ENCODE results near the gene SERPINA3. TPM values are rescaled to one million over a fixed set of nuclear protein-coding genes. Genes with fewer than 3 reads are reported as not detected.

Gene SERPINA3
- total RNA-seq, 2 donors from 2014 or later: 57.2 to 330 TPM

DNA sequence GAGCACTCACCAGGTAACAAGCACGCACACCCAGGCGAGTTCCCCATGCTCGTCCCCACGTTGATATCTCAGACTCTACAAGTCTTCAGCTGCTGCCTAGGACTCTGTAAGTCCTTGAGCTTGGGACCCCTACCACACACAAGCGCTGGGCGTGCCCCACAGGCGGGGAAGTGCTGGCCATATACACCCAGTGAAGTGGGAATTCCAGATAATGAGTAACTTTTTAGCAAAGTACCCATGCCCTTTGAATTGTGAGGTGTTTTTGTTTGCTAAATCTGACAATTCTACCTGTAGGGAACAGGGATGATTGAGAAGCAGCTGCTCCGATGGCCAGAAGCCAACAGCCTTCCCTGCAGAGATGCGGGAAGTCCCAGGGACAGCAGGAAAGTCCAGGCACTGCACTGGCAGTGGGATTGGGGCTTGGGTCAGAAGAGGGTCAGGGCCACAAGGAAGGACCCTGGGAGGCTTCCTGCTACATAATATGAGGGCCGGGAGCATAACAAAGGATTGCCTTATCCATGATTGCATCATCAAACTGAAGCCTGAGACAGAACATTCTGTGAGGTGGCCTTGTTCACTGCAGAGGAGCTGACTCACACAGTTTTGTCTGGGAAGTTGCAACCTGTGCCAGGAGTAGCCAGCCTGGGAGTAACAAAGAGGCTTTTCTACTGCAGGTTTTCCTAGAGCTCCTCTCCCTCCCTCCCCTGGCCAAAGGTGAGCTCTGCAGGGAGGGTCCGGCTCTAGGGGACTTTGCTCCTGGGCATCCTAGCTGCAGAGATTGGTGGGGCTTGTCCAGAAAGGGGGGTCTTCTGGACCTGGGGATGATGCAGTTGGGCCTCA is 13.2 kb upstream of the SERPINA3 start:
- TF ChIP-seq, protein P1, sequence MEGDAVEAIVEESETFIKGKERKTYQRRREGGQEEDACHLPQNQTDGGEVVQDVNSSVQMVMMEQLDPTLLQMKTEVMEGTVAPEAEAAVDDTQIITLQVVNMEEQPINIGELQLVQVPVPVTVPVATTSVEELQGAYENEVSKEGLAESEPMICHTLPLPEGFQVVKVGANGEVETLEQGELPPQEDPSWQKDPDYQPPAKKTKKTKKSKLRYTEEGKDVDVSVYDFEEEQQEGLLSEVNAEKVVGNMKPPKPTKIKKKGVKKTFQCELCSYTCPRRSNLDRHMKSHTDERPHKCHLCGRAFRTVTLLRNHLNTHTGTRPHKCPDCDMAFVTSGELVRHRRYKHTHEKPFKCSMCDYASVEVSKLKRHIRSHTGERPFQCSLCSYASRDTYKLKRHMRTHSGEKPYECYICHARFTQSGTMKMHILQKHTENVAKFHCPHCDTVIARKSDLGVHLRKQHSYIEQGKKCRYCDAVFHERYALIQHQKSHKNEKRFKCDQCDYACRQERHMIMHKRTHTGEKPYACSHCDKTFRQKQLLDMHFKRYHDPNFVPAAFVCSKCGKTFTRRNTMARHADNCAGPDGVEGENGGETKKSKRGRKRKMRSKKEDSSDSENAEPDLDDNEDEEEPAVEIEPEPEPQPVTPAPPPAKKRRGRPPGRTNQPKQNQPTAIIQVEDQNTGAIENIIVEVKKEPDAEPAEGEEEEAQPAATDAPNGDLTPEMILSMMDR (IDR thresholded peaks at IDR 0.05): no peak
- Histone ChIP-seq H3K4me1 (peaks cover 0 to 56% of the 10 kb centered on the region in 2 donors), H3K9me3 (no peaks in the 10 kb centered on the region), H3K27ac (peak overlapping the region; percentile 71 to 80), H3K36me3 (no peaks in the 10 kb centered on the region), H3K4me3 (no peak overlapping the region), H3K27me3 (no peaks in the 10 kb centered on the region)
- peak; percentile 86 for DNase-seq (ENCODE audit: low spot score)

DNA sequence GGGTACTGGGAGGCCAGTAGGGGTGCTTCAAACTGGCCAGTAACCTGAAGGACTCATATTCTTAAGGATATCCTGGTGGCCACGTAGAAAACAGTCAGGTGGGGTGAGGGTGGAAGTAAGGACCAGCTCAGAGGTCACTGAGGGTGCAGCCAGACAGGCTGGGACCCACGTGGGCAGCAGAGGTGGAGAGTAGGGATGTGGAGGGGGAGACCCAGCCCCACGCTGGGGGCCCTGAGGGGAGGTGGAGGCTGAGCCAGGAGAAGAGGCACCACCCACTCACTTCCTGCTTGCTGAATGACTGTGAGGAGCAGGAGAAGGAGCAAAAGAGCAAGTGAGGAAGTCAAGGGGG is 12.6 kb upstream of the SERPINA3 start:
- Histone ChIP-seq H3K4me1 (peaks cover 0 to 56% of the 10 kb centered on the region in 2 donors), H3K27me3 (no peaks in the 10 kb centered on the region), H3K27ac (peak overlapping the region; percentile 71 to 80), H3K4me3 (no peak overlapping the region), H3K9me3 (no peaks in the 10 kb centered on the region), H3K36me3 (no peaks in the 10 kb centered on the region)
- TF ChIP-seq, protein P1 (IDR thresholded peaks at IDR 0.05): no peak
- DNase-seq (ENCODE audit: low spot score): no peak

DNA sequence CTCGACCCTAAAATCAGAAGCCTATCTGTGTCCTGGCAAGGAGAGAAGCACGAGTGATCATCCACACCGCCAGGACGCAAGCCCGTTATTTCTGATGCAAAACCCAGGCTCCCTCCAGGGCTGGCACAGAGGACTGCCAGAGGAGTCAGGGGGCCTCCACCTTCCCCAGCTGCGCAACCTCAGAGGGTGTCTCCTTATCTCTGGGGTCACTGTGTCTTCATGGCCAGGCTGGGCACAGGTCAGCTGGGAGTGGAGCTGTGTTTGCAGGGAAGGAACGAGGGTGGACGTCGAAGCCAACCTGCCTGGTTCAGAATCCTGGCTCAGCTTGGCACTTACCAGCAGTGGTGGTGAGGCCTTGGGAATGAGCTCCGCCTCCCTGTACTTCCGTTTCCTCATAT is 12.0 kb upstream of the SERPINA3 start:
- Histone ChIP-seq H3K36me3 (no peaks in the 10 kb centered on the region), H3K27ac (peak overlapping the region; percentile 71 to 80), H3K9me3 (no peaks in the 10 kb centered on the region), H3K4me1 (peaks cover 0 to 52% of the 10 kb centered on the region in 2 donors), H3K4me3 (no peak overlapping the region), H3K27me3 (no peaks in the 10 kb centered on the region)
- DNase-seq (ENCODE audit: low spot score): no peak
- TF ChIP-seq, protein P1 (IDR thresholded peaks at IDR 0.05): no peak

DNA sequence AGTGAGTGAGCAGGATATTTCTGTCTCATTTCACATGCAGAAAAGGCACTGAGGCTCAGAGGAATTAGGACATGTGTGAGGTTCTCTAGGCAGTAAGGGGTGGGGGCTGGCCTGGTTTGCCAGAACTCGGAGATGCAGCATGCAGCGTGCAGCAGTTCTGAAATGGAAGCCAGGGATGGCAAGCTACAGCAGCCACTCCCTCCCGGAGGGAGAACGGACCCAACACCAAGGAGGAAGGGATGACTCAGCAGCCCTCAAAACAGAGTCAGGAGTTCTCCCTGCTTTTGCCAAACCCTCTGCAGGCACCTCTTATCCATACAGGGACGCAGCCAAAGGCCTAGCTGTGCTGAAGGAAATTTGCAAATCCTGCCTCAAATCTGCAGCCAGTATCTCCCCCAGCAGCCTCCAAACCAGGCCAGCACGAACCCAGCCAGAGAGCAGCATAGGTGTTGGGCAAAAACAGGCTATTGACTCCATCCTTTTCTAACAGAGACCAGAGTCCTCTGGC is 10.3 kb upstream of the SERPINA3 start:
- Histone ChIP-seq H3K4me3 (no peak overlapping the region), H3K4me1 (peaks cover 0 to 50% of the 10 kb centered on the region in 2 donors)
- DNase-seq (ENCODE audit: low spot score): peak; percentile 91

DNA sequence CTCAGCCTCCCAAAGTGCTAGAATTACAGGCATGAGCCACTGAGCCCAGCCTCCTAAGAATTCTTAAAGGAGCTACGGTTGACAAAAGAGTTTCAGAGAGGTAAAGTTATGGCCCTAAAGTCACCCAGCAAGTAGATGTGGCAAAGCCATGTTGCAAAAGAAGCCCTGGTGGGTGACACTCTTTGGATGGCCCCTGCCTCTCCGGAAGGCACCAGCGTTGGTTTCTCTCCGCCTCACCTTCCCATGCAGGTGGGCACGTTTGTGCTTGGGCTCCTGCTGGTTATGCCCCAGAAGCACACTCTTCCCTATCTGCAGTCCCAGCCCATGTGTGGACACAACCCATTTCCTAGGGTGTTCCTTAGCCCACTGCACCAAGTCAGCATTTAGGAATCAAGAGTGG is 9.5 kb upstream of the SERPINA3 start:
- peaks cover 0 to 50% of the 10 kb centered on the region in 2 donors for H3K4me1 ChIP-seq

More for the DNA sequence above, 10.3 kb upstream of the SERPINA3 start:
- Histone ChIP-seq H3K27ac (peak overlapping the region; percentile 71 to 80), H3K27me3 (no peaks in the 10 kb centered on the region), H3K9me3 (no peaks in the 10 kb centered on the region), H3K36me3 (no peaks in the 10 kb centered on the region)
- TF ChIP-seq, protein P1 (IDR thresholded peaks at IDR 0.05): no peak

More for the DNA sequence above, 9.5 kb upstream of the SERPINA3 start:
- Histone ChIP-seq H3K9me3 (no peaks in the 10 kb centered on the region), H3K27ac (peak overlapping the region; percentile 71 to 80), H3K27me3 (no peaks in the 10 kb centered on the region), H3K4me3 (no peak overlapping the region), H3K36me3 (no peaks in the 10 kb centered on the region)
- TF ChIP-seq, protein P1 (IDR thresholded peaks at IDR 0.05): no peak
- no peak for DNase-seq (ENCODE audit: low spot score)
